ENCODE data around the gene SDHAF3. TPM values are rescaled to one million over a fixed set of nuclear protein-coding genes. Genes with fewer than 3 reads are reported as not detected.
"Not testable (repeated sequence)": the region's sequence is repeated elsewhere in the genome, so short reads cannot be mapped to it uniquely, and the experiment has no call there.

The SDHAF3 gene
- total RNA-seq, 2 donors from 2014 or later: 20.2 to 22.4 TPM

DNA sequence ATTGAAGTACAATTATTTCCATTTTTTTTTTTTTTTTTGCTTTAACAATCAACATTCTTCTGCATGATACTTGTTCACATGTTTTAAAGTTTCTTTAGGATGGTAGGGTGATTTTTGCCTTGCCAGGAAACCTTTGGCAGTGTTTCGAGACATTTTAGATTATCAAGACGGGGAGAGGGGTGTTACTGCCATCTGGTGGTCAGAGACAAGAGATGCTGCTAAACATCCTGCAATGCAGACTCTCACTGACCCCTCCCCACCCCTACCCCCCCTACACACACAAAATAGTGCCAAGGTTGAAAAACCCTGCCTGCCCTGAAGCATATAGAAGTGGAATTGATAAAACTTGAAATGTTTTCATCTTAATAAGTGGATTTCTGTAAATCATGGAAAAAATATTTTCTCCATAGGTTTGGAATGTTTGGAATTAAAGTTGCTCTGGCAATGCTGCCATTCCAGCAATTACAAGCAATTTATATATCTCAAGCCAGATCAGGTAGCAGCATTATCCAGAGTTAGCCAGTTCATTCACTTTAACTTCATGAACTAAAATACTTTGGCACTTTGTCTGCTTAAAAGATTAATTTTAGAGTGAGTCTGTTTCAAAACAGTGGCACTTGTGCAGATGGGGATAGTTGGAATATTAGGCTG is 62.1 kb downstream of the SDHAF3 start:
- no peaks in the 10 kb centered on the region for H3K9me3 Mint-ChIP-seq
- no peak overlapping the region for H3K27ac Mint-ChIP-seq
- Histone ChIP-seq H3K27ac (ENCODE audit: low read depth, low read length) (no peak overlapping the region), H3K9me3 (ENCODE audit: control insufficient read depth, low read length) (no peaks in the 10 kb centered on the region), H3K36me3 (ENCODE audit: control insufficient read depth, insufficient read depth, low read length) (peaks cover 12% of the 10 kb centered on the region), H3K4me1 (ENCODE audit: control insufficient read depth, insufficient read depth, low read length) (no peaks in the 10 kb centered on the region), H3K4me3 (ENCODE audit: low read length) (no peak overlapping the region), H3K27me3 (ENCODE audit: control insufficient read depth, insufficient read depth, low read length, poor library complexity, severe bottlenecking) (no peaks in the 10 kb centered on the region), H3K9ac (ENCODE audit: extremely low read depth, low read length, poor library complexity, severe bottlenecking) (no peak overlapping the region)
- H3K27me3 Mint-ChIP-seq (ENCODE audit: insufficient read depth): no peaks in the 10 kb centered on the region
- H3K36me3 Mint-ChIP-seq (ENCODE audit: low read depth): peaks cover 22% of the 10 kb centered on the region
- 36% methylated on average over 2 of the region's 2 CpGs; no CpG with 5 or more reads in 1 of the 2 experiments for WGBS, 2 experiments (ENCODE audit: insufficient coverage in 1 of 2, insufficient read length in 1 of 2)
- peaks cover 3% of the 10 kb centered on the region for H3K4me1 Mint-ChIP-seq
- TF ChIP-seq, protein P1, sequence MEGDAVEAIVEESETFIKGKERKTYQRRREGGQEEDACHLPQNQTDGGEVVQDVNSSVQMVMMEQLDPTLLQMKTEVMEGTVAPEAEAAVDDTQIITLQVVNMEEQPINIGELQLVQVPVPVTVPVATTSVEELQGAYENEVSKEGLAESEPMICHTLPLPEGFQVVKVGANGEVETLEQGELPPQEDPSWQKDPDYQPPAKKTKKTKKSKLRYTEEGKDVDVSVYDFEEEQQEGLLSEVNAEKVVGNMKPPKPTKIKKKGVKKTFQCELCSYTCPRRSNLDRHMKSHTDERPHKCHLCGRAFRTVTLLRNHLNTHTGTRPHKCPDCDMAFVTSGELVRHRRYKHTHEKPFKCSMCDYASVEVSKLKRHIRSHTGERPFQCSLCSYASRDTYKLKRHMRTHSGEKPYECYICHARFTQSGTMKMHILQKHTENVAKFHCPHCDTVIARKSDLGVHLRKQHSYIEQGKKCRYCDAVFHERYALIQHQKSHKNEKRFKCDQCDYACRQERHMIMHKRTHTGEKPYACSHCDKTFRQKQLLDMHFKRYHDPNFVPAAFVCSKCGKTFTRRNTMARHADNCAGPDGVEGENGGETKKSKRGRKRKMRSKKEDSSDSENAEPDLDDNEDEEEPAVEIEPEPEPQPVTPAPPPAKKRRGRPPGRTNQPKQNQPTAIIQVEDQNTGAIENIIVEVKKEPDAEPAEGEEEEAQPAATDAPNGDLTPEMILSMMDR (conservative IDR thresholded peaks at IDR 0.05): peak; percentile 92
- no peak overlapping the region for H3K4me3 Mint-ChIP-seq
- peak; percentile 75 for DNase-seq

DNA sequence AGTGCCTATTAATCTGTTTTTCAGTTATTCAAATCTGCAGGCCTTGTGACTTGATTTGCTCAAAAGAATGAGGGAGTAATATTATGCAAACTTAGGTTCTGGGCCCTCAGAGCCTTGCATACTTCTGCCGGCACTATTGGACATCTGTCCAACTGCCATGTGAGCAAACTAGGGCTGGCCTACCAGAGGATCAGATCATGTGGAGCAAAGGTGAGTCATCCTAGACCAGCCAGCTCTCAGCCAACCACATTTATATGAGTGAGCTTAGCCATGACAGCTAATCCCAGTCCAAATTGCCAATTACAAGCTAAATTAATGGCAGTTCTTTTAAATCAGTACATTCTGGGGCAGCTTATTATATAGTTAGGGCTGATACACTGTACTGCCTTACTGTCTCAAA is 69.6 kb downstream of the SDHAF3 start:
- no peaks in the 10 kb centered on the region for H3K9me3 ChIP-seq (ENCODE audit: control insufficient read depth, low read length)
- Mint-ChIP-seq H3K27ac (no peak overlapping the region), H3K4me1 (no peaks in the 10 kb centered on the region), H3K36me3 (ENCODE audit: low read depth) (peaks cover 19% of the 10 kb centered on the region), H3K4me3 (no peak overlapping the region), H3K9me3 (no peaks in the 10 kb centered on the region), H3K27me3 (ENCODE audit: insufficient read depth) (no peaks in the 10 kb centered on the region)
- peaks cover 12% of the 10 kb centered on the region for H3K36me3 ChIP-seq (ENCODE audit: control insufficient read depth, insufficient read depth, low read length)
- no peak overlapping the region for H3K27ac ChIP-seq (ENCODE audit: low read depth, low read length)
- H3K27me3 ChIP-seq (ENCODE audit: control insufficient read depth, insufficient read depth, low read length, poor library complexity, severe bottlenecking): no peaks in the 10 kb centered on the region
- no peaks in the 10 kb centered on the region for H3K4me1 ChIP-seq (ENCODE audit: control insufficient read depth, insufficient read depth, low read length)
- WGBS, 2 experiments (ENCODE audit: insufficient coverage in 1 of 2, insufficient read length in 1 of 2): 92 to 100% methylated on average over 1 of the region's 1 CpG
- TF ChIP-seq, protein P1 (conservative IDR thresholded peaks at IDR 0.05): no peak
- no peak overlapping the region for H3K4me3 ChIP-seq (ENCODE audit: low read length)
- no peak overlapping the region for H3K9ac ChIP-seq (ENCODE audit: extremely low read depth, low read length, poor library complexity, severe bottlenecking)
- DNase-seq: no peak

DNA sequence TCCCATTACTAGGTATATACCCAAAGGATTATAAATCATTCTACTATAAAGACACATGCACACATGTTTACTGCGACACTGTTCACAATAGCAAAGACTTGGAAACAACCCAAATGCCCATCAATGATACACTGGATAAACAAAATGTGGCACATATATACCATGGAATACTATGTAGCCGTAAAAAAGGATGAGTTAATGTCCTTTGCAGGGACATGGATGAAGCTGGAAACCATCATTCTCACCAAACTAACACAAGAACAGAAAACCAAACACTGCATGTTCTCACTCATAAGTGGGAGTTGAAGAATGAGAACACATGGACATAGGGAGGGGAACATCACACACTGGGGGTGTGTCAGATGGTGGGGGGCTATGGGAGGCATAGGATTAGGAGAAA is 78.7 kb downstream of the SDHAF3 start:
- not testable (repeated sequence) for H3K27me3 ChIP-seq (ENCODE audit: control insufficient read depth, insufficient read depth, low read length, poor library complexity, severe bottlenecking); H3K9me3 ChIP-seq (ENCODE audit: control insufficient read depth, low read length); H3K4me3 Mint-ChIP-seq; H3K27ac Mint-ChIP-seq; H3K4me1 ChIP-seq (ENCODE audit: control insufficient read depth, insufficient read depth, low read length); H3K4me1 Mint-ChIP-seq; H3K36me3 Mint-ChIP-seq (ENCODE audit: low read depth); H3K27me3 Mint-ChIP-seq (ENCODE audit: insufficient read depth); DNase-seq; H3K9me3 Mint-ChIP-seq; H3K36me3 ChIP-seq (ENCODE audit: control insufficient read depth, insufficient read depth, low read length); H3K27ac ChIP-seq (ENCODE audit: low read depth, low read length); H3K9ac ChIP-seq (ENCODE audit: extremely low read depth, low read length, poor library complexity, severe bottlenecking); H3K4me3 ChIP-seq (ENCODE audit: low read length)
- 0 to 50% methylated on average over 1 to 2 of the region's 2 CpGs for WGBS, 2 experiments (ENCODE audit: insufficient coverage in 1 of 2, insufficient read length in 1 of 2)

DNA sequence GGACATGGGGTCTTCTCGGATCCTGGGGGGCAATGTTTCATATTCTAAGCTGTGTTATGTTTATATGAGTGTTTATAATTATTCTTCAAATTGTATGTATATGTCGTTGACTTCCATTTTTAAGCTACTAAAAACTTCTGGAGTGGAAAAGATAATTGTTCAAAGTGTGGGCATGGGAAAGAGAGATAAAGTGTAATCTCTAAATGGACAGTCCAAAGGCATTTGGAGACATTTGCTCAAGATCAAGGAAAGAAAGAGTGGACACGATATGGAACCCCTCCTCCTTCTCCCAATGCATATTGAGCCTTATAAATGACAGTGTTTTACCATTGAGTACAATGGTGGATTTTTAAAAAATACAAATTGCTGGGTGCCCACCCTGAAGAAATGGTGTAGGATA is 81.1 kb downstream of the SDHAF3 start:
- Histone ChIP-seq H3K27me3 (ENCODE audit: control insufficient read depth, insufficient read depth, low read length, poor library complexity, severe bottlenecking) (no peaks in the 10 kb centered on the region), H3K4me3 (ENCODE audit: low read length) (no peak overlapping the region), H3K36me3 (ENCODE audit: control insufficient read depth, insufficient read depth, low read length) (no peaks in the 10 kb centered on the region), H3K9me3 (ENCODE audit: control insufficient read depth, low read length) (no peaks in the 10 kb centered on the region), H3K4me1 (ENCODE audit: control insufficient read depth, insufficient read depth, low read length) (no peaks in the 10 kb centered on the region), H3K9ac (ENCODE audit: extremely low read depth, low read length, poor library complexity, severe bottlenecking) (no peak overlapping the region), H3K27ac (ENCODE audit: low read depth, low read length) (no peak overlapping the region)
- Mint-ChIP-seq H3K27ac (no peak overlapping the region), H3K4me3 (no peak overlapping the region), H3K9me3 (peaks cover 6% of the 10 kb centered on the region), H3K4me1 (no peaks in the 10 kb centered on the region), H3K36me3 (ENCODE audit: low read depth) (no peaks in the 10 kb centered on the region), H3K27me3 (ENCODE audit: insufficient read depth) (no peaks in the 10 kb centered on the region)
- no peak for DNase-seq
- 81 to 96% methylated on average over 2 to 3 of the region's 3 CpGs for WGBS, 2 experiments (ENCODE audit: insufficient coverage in 1 of 2, insufficient read length in 1 of 2)
- TF ChIP-seq, protein P1 (conservative IDR thresholded peaks at IDR 0.05): no peak
